Cerebellar nuclear complex (tissue), 1 donor: ENCODE data around the gene PLAC1.

Source experiments
- DNase-seq, 2 experiments: peaks; one replicate each; lab custom pipeline; 2025; lab: John Stamatoyannopoulos, UW

The PLAC1 gene

GRCh38 chrX:134631426-134632346, 26.6 kb downstream of the PLAC1 start:
- DNase-seq, result no peak

DNA sequence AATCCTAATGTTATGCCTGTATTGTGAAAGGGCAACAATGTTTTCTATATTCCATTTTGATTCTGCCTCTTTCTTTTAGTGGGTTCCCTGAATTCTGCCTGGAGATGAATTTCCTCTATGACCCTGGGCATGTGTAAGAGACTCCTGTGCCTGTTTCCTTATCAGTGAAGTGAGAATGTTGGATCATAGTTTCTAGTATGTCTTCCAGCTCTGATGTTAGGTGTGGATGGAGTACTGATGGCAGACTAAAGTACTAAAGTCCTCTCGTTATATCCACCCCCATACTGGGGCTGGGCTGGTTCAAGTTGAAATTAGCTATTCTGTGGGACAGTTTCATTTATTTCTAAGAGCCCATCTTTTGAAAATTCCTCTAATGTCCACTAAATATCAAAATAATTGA, 29.6 kb downstream of the PLAC1 start:
- no peak for DNase-seq

DNA sequence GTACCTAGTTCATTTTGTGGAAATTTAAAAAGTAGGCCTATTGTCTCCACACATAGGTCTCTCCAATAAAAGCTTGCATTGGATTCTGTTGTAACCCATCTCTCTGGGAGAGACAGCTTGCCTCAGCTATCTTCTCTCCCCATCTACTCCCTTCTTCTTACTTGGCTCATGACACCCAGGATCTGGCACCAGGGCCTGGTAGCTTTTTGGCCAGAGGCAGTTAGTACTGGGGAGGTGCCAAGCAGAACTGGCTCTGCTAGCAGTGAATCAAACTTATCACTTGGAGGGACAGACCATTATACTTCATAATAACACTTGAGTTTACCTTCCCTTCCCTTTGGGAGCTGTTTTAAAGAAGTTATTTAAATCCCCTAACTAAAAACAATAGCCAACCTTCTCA, 31.8 kb downstream of the PLAC1 start:
- DNase-seq, result no peak

- DNase-seq, result no peak
Observed at GRCh38 chrX:134625315-134625718, 33.0 kb downstream of the PLAC1 start.

GRCh38 chrX:134624046-134624430, 34.2 kb downstream of the PLAC1 start:
- DNase-seq, result no peak

- DNase-seq, result no peak
Observed at GRCh38 chrX:134623293-134624045, 34.8 kb downstream of the PLAC1 start.

DNA sequence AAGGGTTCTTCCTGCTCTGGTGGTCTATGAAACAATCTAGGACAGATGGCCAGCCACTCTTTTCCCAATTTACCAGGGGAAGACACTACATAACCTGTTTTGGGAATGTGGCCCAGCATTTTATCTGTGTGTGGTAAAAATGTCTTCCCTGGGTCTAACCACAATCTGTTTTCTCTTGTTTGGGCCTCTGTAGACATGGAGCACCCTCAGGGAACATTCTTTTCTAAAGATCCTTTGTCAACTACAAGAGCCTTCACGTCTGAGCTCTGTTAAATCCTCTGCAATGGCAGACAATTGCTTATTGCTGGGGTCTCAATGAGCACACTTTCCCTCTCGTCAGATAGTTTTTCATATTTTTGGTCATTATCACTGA, 35.5 kb downstream of the PLAC1 start:
- DNase-seq, result no peak

GRCh38 chrX:134622056-134622812, 36.0 kb downstream of the PLAC1 start:
- no peak for DNase-seq

- DNase-seq, result no peak
Observed at GRCh38 chrX:134619838-134620237, 38.4 kb downstream of the PLAC1 start.

GRCh38 chrX:134613396-134613795, 44.9 kb downstream of the PLAC1 start:
- no peak for DNase-seq

DNA sequence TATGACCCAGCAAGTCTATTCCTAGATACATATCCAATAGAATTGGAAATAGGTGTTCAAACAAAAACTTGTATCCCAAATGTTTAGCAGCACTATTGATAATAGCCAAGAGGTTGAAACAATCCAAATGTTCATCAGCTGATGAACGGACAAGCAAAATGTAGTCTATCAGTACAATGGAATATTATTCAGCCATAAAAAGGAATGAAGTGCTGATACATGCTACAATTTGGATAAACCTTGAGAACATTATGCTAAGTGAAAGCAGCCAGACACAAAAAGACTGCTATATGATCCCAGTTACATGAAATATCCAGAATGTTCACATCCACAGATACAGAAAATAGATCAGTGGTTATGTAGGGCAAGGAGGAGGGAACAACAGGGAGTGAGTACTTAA, 50.1 kb downstream of the PLAC1 start:
- DNase-seq, result no peak

DNA sequence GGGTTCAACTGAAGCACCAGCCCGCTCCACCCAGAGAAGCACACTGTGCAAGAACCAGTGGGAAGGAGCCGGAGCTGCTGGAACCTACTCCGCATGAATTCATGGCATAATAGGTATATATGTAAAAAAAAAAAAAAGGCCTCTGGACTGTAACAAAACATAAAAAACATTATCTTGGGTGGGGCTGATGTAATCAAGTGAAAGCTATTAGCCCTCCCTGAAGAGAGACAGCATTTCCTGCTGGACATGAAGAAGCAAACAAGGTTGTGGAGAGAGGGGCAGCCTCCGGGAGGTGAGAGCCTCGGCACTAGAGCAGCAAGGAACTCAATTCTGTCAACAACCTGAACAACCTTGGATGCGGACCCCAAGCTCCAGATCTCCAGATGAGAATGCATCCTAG, 50.7 kb downstream of the PLAC1 start:
- DNase-seq, result no peak

GRCh38 chrX:134604701-134605311, 53.5 kb downstream of the PLAC1 start:
- DNase-seq, result no peak

DNA sequence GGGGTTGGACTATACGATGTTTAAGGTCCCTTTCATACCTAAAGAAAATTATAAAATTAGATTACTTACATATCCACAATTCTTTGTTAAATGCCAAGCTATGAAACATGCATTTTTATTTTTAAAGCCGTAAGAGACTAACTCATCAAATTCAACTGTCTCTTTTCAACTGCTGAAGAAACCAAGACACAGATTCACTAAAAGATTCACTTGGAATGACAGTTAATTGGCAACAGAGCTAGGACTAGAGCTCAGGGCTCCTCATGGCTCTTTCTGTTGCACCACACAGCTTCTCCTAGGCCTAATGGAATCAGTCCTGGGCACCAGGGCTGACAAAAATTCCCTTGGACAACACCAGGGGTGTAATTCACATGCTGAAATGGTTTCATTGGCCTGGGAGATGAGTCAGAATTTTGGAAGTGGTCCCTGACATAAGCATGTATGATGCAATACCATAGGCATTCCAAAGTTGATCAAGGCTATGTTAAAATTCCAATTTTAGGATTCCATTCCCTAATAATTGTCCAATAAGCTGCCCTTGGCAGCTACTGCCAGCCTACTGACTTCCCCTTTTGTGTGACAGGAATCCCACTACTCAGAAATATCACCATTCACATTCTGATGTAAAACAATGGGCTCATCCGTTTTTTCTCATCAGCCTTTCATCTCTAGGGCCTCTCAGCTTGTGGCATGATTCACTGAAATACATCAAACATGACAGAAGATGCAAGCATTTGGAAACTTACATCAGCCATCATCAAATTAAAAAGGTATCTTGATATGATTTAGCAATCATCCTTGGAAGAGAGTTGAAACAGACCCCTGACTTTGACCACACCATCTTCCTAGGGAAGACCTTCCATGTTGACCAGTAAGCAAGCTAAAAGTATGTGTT, 54.2 kb downstream of the PLAC1 start:
- DNase-seq, result no peak

DNA sequence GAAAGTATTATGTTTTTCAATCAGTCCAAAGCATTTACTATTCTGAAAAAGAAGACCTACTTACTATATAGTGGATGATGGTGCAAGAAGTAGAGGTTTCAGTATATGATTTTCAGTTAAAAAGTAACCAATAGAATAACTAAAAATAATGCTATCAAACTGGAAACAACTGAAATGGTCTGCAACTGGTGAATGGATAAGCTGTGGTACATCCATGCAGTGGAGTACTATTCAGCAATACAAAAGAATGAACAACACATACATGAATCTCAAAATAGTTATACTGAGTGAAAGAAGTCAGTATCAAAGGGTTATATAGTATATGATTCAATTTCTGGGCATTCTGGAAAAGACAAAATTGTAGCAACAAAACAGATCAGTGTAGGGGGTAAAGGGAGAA, 55.9 kb downstream of the PLAC1 start:
- no peak for DNase-seq

GRCh38 chrX:134601240-134601765, 57.0 kb downstream of the PLAC1 start:
- DNase-seq, result no peak

GRCh38 chrX:134600714-134601113, 57.6 kb downstream of the PLAC1 start:
- no peak for DNase-seq

DNA sequence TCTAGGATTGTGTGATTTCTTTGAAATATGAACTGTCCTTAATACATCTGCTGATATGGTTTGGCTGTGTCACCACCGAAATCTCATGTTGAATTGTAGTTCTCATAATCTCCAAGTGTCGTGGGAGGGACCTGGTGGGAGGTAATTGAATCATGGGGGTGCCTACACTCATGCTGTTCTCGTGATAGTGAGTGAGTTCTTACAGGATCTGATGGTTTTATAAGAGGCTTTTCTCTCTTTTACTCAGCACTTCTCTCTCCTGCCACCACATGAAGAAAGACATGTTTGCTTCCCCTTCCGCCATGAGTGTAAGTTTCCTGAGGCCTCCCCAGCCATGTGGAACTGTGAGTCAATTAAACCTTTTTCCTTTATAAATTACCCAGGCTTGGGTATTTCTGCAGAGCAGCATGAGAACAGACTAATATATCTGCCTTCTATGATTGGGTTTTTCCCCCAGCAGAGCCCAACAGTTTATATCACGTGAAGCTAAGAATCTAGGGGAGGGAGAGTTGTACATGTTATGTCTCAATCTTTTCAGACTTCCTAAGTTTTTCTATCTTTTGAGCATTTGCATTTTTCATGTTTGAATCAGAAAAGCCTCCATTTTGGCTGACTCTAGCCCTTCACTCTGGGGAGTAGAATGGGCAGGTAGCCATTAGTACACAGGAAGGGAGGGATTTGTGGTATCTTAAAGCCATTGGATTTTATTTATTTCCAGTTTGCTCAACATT, 58.9 kb downstream of the PLAC1 start:
- DNase-seq, result no peak

DNA sequence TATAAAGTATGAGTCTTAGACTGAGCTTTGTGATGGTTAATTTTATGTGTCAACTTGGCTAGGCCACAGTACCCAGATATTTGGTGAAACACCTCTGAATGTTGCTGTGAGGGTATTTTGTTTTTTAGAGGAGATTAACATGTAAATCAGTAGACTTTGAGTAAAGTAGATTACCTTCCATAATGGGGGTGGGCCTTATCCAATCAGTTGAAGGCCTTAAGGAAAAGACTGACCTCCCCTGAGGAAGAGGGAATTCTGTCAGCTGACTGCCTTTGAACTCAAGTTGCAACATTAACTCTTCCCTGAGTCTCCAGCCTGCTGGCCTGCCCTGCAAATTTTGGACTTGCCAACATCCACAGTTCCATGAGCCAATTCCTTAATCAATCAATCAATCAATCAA, 66.0 kb downstream of the PLAC1 start:
- no peak for DNase-seq

DNA sequence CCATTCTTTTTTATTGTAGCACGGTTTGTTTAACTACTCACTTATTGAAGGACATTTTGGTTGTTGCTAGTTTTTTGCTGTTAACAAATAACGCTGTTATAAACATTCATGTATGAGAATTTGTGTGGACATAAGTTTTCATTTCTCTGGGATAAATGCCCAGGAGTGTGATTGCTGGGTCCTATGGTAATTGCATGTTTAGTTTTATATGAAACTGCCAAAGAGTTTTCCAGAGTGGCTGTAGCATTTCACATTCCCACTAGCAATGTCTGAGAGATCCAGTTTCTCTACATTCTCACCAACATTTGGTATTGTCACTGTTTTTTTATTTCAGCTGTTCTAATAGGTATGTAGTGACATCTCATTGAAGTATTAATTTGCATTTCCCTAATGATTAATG, 66.8 kb downstream of the PLAC1 start:
- DNase-seq, result no peak
